ENCODE results near the gene MBD6.
"Not testable (repeated sequence)": the region's sequence is repeated elsewhere in the genome, so short reads cannot be mapped to it uniquely, and the experiment has no call there.

The MBD6 gene

GRCh38 chr12:57560516-57560915 lies 37.9 kb downstream of the MBD6 start:
- DNase-seq (ENCODE audit: extremely low read depth, low read depth) = no peak

GRCh38 chr12:57561117-57561516 lies 38.5 kb downstream of the MBD6 start:
- DNase-seq (ENCODE audit: extremely low read depth, low read depth) = not testable (repeated sequence)

More at GRCh38 chr12:57560516-57560915, 37.9 kb downstream of the MBD6 start:
- TF ChIP-seq CTCF (IDR thresholded peaks at IDR 0.05; ENCODE audit: low read depth, low read length) = no peak

- no peak for TF ChIP-seq CTCF (IDR thresholded peaks at IDR 0.05; ENCODE audit: low read depth, low read length)
- no peak for DNase-seq (ENCODE audit: extremely low read depth, low read depth)
Measured at GRCh38 chr12:57563358-57563757, 40.7 kb downstream of the MBD6 start.

GRCh38 chr12:57564178-57564740 lies 41.6 kb downstream of the MBD6 start:
- DNase-seq (ENCODE audit: extremely low read depth, low read depth) = no peak
- TF ChIP-seq CTCF (IDR thresholded peaks at IDR 0.05; ENCODE audit: low read depth, low read length) = no peak

- TF ChIP-seq CTCF (IDR thresholded peaks at IDR 0.05; ENCODE audit: low read depth, low read length) = no peak
- no peak for DNase-seq (ENCODE audit: extremely low read depth, low read depth)
Measured at GRCh38 chr12:57568838-57569237, 46.2 kb downstream of the MBD6 start.

- no peak for DNase-seq (ENCODE audit: extremely low read depth, low read depth)
- no peak for TF ChIP-seq CTCF (IDR thresholded peaks at IDR 0.05; ENCODE audit: low read depth, low read length)
Measured at GRCh38 chr12:57569858-57570257, 47.2 kb downstream of the MBD6 start.

- DNase-seq (ENCODE audit: extremely low read depth, low read depth) = not testable (repeated sequence)
Measured at GRCh38 chr12:57570438-57570837, 47.8 kb downstream of the MBD6 start.

- no peak for DNase-seq (ENCODE audit: extremely low read depth, low read depth)
- no peak for TF ChIP-seq CTCF (IDR thresholded peaks at IDR 0.05; ENCODE audit: low read depth, low read length)
Measured at GRCh38 chr12:57571926-57572762, 49.5 kb downstream of the MBD6 start.

Measured in AG09319 (cell line).